ENCODE data around the gene TEX48. TPM values are rescaled to one million over a fixed set of nuclear protein-coding genes. Genes with fewer than 3 reads are reported as not detected.

Gene TEX48
- total RNA-seq, 1 experiment from 2014 or later: not detected

- DNase-seq (ENCODE audit: extremely low read depth, low read depth): no peak
Observed at GRCh38 chr9:114626415-114627020, 55.5 kb downstream of the TEX48 start.

- no peak for DNase-seq (ENCODE audit: extremely low read depth, low read depth)
Observed at GRCh38 chr9:114624677-114625076, 57.3 kb downstream of the TEX48 start.

- no peak for DNase-seq (ENCODE audit: extremely low read depth, low read depth)
Observed at GRCh38 chr9:114621975-114622609, 59.9 kb downstream of the TEX48 start.

- no peak for DNase-seq (ENCODE audit: extremely low read depth, low read depth)
Observed at GRCh38 chr9:114621561-114621960, 60.4 kb downstream of the TEX48 start.

- no peak for DNase-seq (ENCODE audit: extremely low read depth, low read depth)
Observed at GRCh38 chr9:114619191-114619761, 62.7 kb downstream of the TEX48 start.

- no peak for DNase-seq (ENCODE audit: extremely low read depth, low read depth)
Observed at GRCh38 chr9:114616684-114617520, 65.1 kb downstream of the TEX48 start.

Other genes starting within 250 kb of the TEX48 start
- gene WHRN, start 176.7 kb downstream of the TEX48 start, total RNA-seq (2014; rRNA removed; shearing (Covaris generic)): 7.2 and 8.1 TPM in 2 replicates
- 157 and 164 TPM in 2 replicates for gene ATP6V1G1, start 94.4 kb downstream of the TEX48 start, total RNA-seq (2014; rRNA removed; shearing (Covaris generic))
- 23.3 and 25.6 TPM in 2 replicates for gene TMEM268, start 70.9 kb downstream of the TEX48 start, total RNA-seq (2014; rRNA removed; shearing (Covaris generic))
- gene TEX53, start 24.4 kb downstream of the TEX48 start, total RNA-seq (2014; rRNA removed; shearing (Covaris generic)): not detected in 2 replicates
- not detected in 2 replicates for gene TNFSF15, start 123.8 kb upstream of the TEX48 start, total RNA-seq (2014; rRNA removed; shearing (Covaris generic))
- not detected in 2 replicates for gene TNFSF8, start 248.4 kb upstream of the TEX48 start, total RNA-seq (2014; rRNA removed; shearing (Covaris generic))

All from NCI-H460 (cell line).